Measurements from ENCODE around the gene PLD6.

The PLD6 gene

GRCh38 chr17:17232303-17232621 is 26.1 kb upstream of the PLD6 start:
- no peak overlapping the region for H3K4me3 ChIP-seq (ENCODE audit: low read length)
- TF ChIP-seq ZNF274 (IDR thresholded peaks at IDR 0.05; ENCODE audit: low read depth, low read length) = no peak

- no peak overlapping the region for H3K4me3 ChIP-seq (ENCODE audit: low read length)
- TF ChIP-seq ZNF274 (IDR thresholded peaks at IDR 0.05; ENCODE audit: low read depth, low read length) = no peak
Observed at GRCh38 chr17:17231621-17232302, 25.6 kb upstream of the PLD6 start.

GRCh38 chr17:17229416-17230384 is 23.6 kb upstream of the PLD6 start:
- no peak for TF ChIP-seq ZNF274 (IDR thresholded peaks at IDR 0.05; ENCODE audit: low read depth, low read length)
- H3K4me3 ChIP-seq (ENCODE audit: low read length) = no peak overlapping the region

DNA sequence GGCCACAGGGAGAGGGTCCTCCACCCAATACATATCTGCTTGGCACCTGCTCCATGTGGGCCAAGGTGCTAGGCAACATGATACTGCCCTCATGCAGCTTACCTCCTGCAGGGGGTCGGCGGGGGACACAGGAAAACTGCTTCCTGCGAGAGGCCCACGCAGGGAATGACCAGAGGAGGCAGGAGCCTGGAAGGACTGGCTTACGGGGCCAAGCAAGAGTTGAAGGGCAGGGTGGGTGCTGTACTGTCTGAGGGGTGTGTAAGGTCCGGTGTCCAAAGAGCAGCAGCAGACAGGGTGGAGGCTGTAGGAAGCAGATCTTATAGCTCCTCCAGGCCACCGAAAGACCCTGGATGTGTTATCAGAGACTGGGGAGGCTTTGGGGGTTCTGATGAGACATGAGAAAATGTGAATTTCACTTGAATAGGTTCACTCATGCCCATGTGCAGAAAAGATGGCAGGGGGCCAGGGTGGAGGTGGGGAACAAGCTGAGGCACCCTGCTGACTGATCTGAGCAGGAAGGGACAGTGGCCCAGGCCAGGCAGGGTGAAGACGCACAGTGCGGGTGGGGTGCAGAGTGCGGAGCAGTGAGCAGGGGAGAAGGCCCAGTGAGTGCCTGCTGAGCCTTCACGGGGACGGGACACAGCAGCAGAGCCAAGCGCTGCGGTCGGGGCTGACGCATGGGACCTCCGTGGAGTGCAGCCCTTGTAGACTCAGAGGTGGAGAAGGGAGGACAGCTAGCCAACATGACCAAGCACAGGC is 22.6 kb upstream of the PLD6 start:
- TF ChIP-seq ZNF274 (IDR thresholded peaks at IDR 0.05; ENCODE audit: low read depth, low read length) = no peak
- no peak overlapping the region for H3K4me3 ChIP-seq (ENCODE audit: low read length)

GRCh38 chr17:17227608-17228520 is 21.7 kb upstream of the PLD6 start:
- H3K4me3 ChIP-seq (ENCODE audit: low read length) = no peak overlapping the region
- TF ChIP-seq ZNF274 (IDR thresholded peaks at IDR 0.05; ENCODE audit: low read depth, low read length) = no peak

- H3K4me3 ChIP-seq (ENCODE audit: low read length) = no peak overlapping the region
- no peak for TF ChIP-seq ZNF274 (IDR thresholded peaks at IDR 0.05; ENCODE audit: low read depth, low read length)
Observed at GRCh38 chr17:17226451-17227265, 20.5 kb upstream of the PLD6 start.

- H3K4me3 ChIP-seq (ENCODE audit: low read length) = no peak overlapping the region
- TF ChIP-seq ZNF274 (IDR thresholded peaks at IDR 0.05; ENCODE audit: low read depth, low read length) = no peak
Observed at GRCh38 chr17:17225901-17226300, 19.8 kb upstream of the PLD6 start.

DNA sequence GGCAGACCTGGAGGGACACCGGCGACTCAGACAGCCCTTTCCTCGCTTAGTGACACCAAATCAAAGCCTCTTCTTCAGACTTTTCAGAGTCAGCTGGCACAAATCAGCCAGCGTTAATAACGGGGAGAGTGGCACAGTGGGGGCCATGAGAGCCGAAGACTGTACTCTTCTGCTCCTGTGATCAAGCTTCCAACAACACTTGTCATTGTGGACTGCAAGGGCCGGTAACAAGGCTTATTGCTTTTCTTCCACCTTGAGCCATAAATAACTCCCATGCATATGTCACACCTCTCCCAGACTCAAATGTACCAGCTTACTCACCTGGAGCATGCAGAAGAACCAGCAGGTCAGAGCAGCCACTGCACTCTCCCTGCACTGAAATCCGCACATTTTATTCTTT is 18.0 kb upstream of the PLD6 start:
- H3K4me3 ChIP-seq (ENCODE audit: low read length) = no peak overlapping the region
- TF ChIP-seq ZNF274 (IDR thresholded peaks at IDR 0.05; ENCODE audit: low read depth, low read length) = no peak

DNA sequence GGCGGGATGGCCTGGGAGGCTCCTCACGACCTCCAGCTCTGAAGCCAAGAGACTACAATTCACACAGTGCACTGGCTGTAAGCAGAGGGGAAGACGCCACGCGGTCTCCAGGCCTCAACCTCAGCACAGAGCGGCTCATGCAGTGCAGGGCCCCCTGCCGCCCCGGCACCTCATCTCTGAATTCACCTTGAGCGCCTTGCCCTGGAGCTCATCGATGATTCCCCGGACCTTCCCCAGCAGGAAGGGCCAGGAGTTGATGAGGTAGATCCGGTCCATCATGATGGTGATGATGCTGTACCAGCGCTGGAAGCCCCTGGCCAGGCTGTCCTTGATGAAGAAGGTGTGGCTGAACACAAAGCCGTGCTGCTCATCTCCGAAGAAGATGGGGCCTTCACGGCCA is 17.6 kb upstream of the PLD6 start:
- no peak overlapping the region for H3K4me3 ChIP-seq (ENCODE audit: low read length)
- no peak for TF ChIP-seq ZNF274 (IDR thresholded peaks at IDR 0.05; ENCODE audit: low read depth, low read length)

GRCh38 chr17:17221329-17221728 is 15.2 kb upstream of the PLD6 start:
- TF ChIP-seq ZNF274 (IDR thresholded peaks at IDR 0.05; ENCODE audit: low read depth, low read length) = no peak

DNA sequence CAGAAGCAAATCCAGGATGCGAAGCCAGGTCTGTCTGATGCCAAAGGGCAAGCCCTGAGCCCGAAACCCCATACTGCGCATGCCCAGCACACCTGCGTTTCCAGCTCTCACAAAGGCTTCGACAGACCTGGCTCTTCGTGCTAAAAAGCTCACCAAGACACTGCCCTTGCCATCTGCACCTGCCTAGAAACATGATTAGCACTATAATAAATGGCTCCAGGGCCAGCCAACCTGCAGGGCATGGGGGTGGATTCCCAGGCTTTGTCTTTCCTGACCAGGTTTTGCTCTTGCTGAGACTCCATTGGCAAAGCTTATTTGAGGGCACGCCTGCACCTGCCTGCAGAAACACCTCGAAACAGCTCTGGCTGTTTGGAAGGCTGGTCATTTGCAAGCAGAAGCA is 14.4 kb upstream of the PLD6 start:
- no peak overlapping the region for H3K4me3 ChIP-seq (ENCODE audit: low read length)
- TF ChIP-seq ZNF274 (IDR thresholded peaks at IDR 0.05; ENCODE audit: low read depth, low read length) = no peak

More at GRCh38 chr17:17221329-17221728, 15.2 kb upstream of the PLD6 start:
- H3K4me3 ChIP-seq (ENCODE audit: low read length) = no peak overlapping the region

GRCh38 chr17:17217995-17218394 is 11.9 kb upstream of the PLD6 start:
- TF ChIP-seq ZNF274 (IDR thresholded peaks at IDR 0.05; ENCODE audit: low read depth, low read length) = no peak

DNA sequence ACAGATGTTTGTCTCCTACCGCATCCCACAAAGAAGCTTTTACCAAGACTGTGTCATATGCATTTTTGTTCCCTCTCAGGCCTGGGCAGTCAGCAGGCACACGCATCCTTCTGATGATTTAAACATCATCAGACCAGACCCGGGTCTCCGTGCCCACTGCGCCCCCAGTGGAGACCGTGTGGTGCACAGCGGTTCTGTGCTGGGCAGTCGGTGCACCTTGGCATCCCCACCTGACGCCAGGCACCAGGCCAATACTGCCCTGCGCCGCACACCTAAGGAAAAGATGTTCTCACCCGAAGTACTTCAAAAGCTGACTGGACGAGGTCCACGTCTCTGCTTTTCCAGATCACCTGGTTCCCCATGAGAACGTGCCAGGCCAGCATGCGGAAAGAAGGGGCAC is 10.6 kb upstream of the PLD6 start:
- no peak for TF ChIP-seq ZNF274 (IDR thresholded peaks at IDR 0.05; ENCODE audit: low read depth, low read length)
- H3K4me3 ChIP-seq (ENCODE audit: low read length) = no peak overlapping the region

More at GRCh38 chr17:17217995-17218394, 11.9 kb upstream of the PLD6 start:
- no peak overlapping the region for H3K4me3 ChIP-seq (ENCODE audit: low read length)
